ENCODE measurements around the gene GALNT17.

DNA sequence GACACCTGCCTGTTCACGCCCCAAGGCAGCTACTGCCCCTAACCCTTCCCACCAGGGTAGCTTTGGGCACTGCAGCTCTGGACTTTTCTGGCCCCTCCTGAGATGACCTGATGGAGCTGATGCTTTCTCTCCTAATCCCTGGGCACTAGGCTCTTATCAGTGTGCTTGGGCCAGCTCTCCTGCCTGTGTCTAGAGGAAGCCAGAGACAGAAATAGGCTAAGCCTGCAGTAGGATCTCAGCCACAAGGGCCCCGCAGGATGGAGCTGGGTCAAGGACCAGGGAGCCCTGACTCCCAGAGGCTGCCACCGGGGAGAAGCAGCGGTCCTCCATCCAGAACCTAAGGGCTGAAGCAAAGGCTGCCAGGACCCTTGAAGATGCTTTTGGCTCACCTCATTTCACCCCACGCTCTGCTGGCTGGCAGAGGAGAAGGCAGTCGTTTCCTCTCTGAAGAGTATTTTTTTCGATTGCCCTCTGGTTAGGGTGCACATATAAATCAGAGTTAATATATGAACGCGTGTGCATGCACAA lies 580.8 kb downstream of the GALNT17 start:
- no peak for TF ChIP-seq GATA2 (IDR thresholded peaks at IDR 0.05; ENCODE audit: low read depth, low read length)
- no peak for TF ChIP-seq GATA3 (IDR thresholded peaks at IDR 0.05; ENCODE audit: low read depth, low read length)

All from SH-SY5Y (cell line).